Caco-2 (cell line): ENCODE results near the gene CMC2. TPM values are rescaled to one million over a fixed set of nuclear protein-coding genes. Genes with fewer than 3 reads are reported as not detected.

Source experiments
- BruUV-seq: library from RNA; stranded (reverse); fragments of 400-500 nt; replicated peaks from 2 replicates; lab custom pipeline; 2021; lab: Mats Ljungman, UMichigan
- CTCF ChIA-PET: fragments of 300-600 bp; sonication (Branson Sonifier 250); formaldehyde crosslinking; loops from one replicate; lab custom pipeline; 2022; ENCODE audit warnings: antibody characterized with exemption; lab: Charles Lee
- POLR2A ChIA-PET: fragments of 300-600 bp; sonication (Branson Sonifier 250); formaldehyde crosslinking; loops from one replicate; lab custom pipeline; 2022; ENCODE audit warnings: antibody characterized with exemption; lab: Charles Lee
- DNase-seq, 2 experiments: peaks; one replicate each; pipeline versions ENCODE4 v3.0.0 to v3.0.0-alpha.2; 2020 to 2022
- H3K27me3 ChIP-seq: replicated peaks from 2 replicates; pipeline ENCODE4 v1.6.0; 2011; ENCODE audit warnings: low read length; ENCODE audit not compliant: control insufficient read depth, insufficient read depth
- H3K36me3 ChIP-seq: 2 replicates; pipeline ENCODE4 v1.5.1; 2011; ENCODE audit warnings: low read length; ENCODE audit not compliant: control insufficient read depth, insufficient read depth
- H3K4me1 ChIP-seq: fragments of 250-450 bp; sonication (Bioruptor Pico); 2 replicates; pipeline ENCODE4 v1.5.1; 2020; ENCODE audit warnings: mild to moderate bottlenecking
- H3K4me3 ChIP-seq: 2 replicates; pipeline ENCODE4 v1.5.1; 2011; ENCODE audit warnings: low read depth, mild to moderate bottlenecking, control low read depth, low read length
- H3K9me3 ChIP-seq: fragments of 250-450 bp; sonication (Bioruptor Pico); 2 replicates; pipeline ENCODE4 v1.5.1; 2020; ENCODE audit warnings: mild to moderate bottlenecking, moderate library complexity
- H3K27ac Mint-ChIP-seq: one replicate; pipeline ENCODE4 v1.8.0; 2022; ENCODE audit warnings: mixed read lengths; ENCODE audit not compliant: unreplicated experiment
- H3K27me3 Mint-ChIP-seq: one replicate; pipeline ENCODE4 v1.8.0; 2022; ENCODE audit warnings: mixed read lengths; ENCODE audit not compliant: insufficient read depth, unreplicated experiment
- H3K36me3 Mint-ChIP-seq: one replicate; pipeline ENCODE4 v1.8.0; 2022; ENCODE audit warnings: mild to moderate bottlenecking, mixed read lengths; ENCODE audit not compliant: insufficient read depth, unreplicated experiment
- H3K4me1 Mint-ChIP-seq: one replicate; pipeline ENCODE4 v1.8.0; 2022; ENCODE audit warnings: low read depth, mixed read lengths; ENCODE audit not compliant: unreplicated experiment
- H3K4me3 Mint-ChIP-seq: one replicate; pipeline ENCODE4 v1.8.0; 2022; ENCODE audit warnings: mild to moderate bottlenecking, moderate library complexity, mixed read lengths; ENCODE audit not compliant: unreplicated experiment
- H3K9me3 Mint-ChIP-seq: one replicate; pipeline ENCODE4 v1.8.0; 2022; ENCODE audit warnings: mixed read lengths; ENCODE audit not compliant: unreplicated experiment
- CTCF ChIP-seq, 2 experiments: fragments of 200-600 bp in 1 of 2; IDR thresholded peaks; 1 replicate in 1 of 2; 2 replicates in 1 of 2; pipeline versions ENCODE4 v1.5.1 to v1.8.0; 2011 to 2022; ENCODE audit warnings: antibody characterized with exemption in 1 of 2, control low read depth in 1 of 2, inconsistent platforms in 1 of 2, low read depth in 1 of 2, low read length in 1 of 2, mild to moderate bottlenecking in 1 of 2, moderate library complexity in 1 of 2; ENCODE audit not compliant: insufficient read depth in 1 of 2, severe bottlenecking in 1 of 2, unreplicated experiment in 1 of 2
- intact Hi-C: fragments of 100-400 bp; cut with micrococcal nuclease; formaldehyde crosslinking; loops from one replicate; pipeline ENCODE4 v1.10.0; 2022; ENCODE audit not compliant: unreplicated experiment
- total RNA-seq: library from RNA; stranded (reverse); gene quantifications from 2 replicates; pipeline ENCODE4 v1.2.3, GENCODE V29; 2022

CMC2 gene
- total RNA-seq, 1 experiment from 2014 or later, result 94.1 TPM

GRCh38 chr16:80969114-80969484, 37.6 kb downstream of the CMC2 start:
- CTCF ChIA-PET, result interaction anchor here (1.0 kb wide), 2 partner anchors 38 to 67 kb away, joined by 3 to 5 read pairs; partner anchors contain the start of genes ATMIN, CENPN and CMC2
- no peak overlapping the region for H3K4me3 Mint-ChIP-seq
- H3K4me1 ChIP-seq, result peaks cover 7% of the 10 kb centered on the region; the same call in 1 of the 2 replicates
- no peaks in the 10 kb centered on the region for H3K27me3 Mint-ChIP-seq
- peaks cover 13% of the 10 kb centered on the region for H3K4me1 Mint-ChIP-seq
- BruUV-seq, result no TSS peak
- H3K9me3 Mint-ChIP-seq, result no peaks in the 10 kb centered on the region
- peaks cover 2% of the 10 kb centered on the region; the same call in 1 of the 2 replicates for H3K36me3 ChIP-seq
- H3K27me3 ChIP-seq, result no peaks in the 10 kb centered on the region
- no peak for DNase-seq
- POLR2A ChIA-PET, result no interaction called here
- intact Hi-C loops, result no loop called here
- peak overlapping the region; percentile 62 for H3K27ac Mint-ChIP-seq
- no peaks in the 10 kb centered on the region for H3K9me3 ChIP-seq
- H3K36me3 Mint-ChIP-seq, result peaks cover 38% of the 10 kb centered on the region
- no peak overlapping the region for H3K4me3 ChIP-seq
- no peak for TF ChIP-seq CTCF (IDR thresholded peaks at IDR 0.05; ENCODE audit: insufficient read depth in 1 of 2, low read depth in 1 of 2, low read length in 1 of 2, severe bottlenecking in 1 of 2, unreplicated experiment in 1 of 2)

GRCh38 chr16:80968386-80969113, 38.1 kb downstream of the CMC2 start:
- Mint-ChIP-seq H3K4me3 (no peak overlapping the region), H3K9me3 (no peaks in the 10 kb centered on the region), H3K27ac (peak overlapping the region; percentile 62), H3K36me3 (peaks cover 38% of the 10 kb centered on the region), H3K4me1 (peaks cover 13% of the 10 kb centered on the region), H3K27me3 (no peaks in the 10 kb centered on the region)
- H3K4me3 ChIP-seq, result no peak overlapping the region
- H3K27me3 ChIP-seq, result no peaks in the 10 kb centered on the region
- intact Hi-C loops, result no loop called here
- BruUV-seq, result no TSS peak
- ChIA-PET POLR2A (no interaction called here), CTCF (interaction anchor here (1.0 kb wide), 2 partner anchors 38 to 68 kb away, joined by 3 to 5 read pairs; partner anchors contain the start of genes ATMIN, CENPN and CMC2)
- no peaks in the 10 kb centered on the region; the same call in 1 of the 2 replicates for H3K36me3 ChIP-seq
- H3K9me3 ChIP-seq, result no peaks in the 10 kb centered on the region
- peaks cover 7% of the 10 kb centered on the region; the same call in 1 of the 2 replicates for H3K4me1 ChIP-seq
- no peak for DNase-seq
- no peak for TF ChIP-seq CTCF (IDR thresholded peaks at IDR 0.05; ENCODE audit: insufficient read depth in 1 of 2, low read depth in 1 of 2, low read length in 1 of 2, severe bottlenecking in 1 of 2, unreplicated experiment in 1 of 2)

DNA sequence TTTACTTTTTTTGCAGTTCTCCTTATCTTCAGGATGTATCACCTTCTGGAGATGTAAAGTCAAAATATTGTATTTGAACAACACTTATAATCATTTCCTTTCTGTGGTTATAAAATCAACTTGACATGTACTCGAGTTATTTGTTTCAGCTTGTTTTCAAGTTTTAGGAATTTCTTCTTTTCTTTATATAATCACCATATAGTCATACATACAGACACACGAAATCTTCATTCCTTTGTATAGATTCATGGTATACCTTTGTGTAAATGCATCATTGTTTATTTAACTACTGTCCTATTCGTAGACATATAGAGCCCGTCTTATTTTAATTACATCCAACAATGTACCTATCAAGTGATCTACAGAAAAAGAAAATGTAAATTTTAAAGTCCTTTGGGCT, 40.1 kb downstream of the CMC2 start:
- Histone ChIP-seq H3K27me3 (no peaks in the 10 kb centered on the region), H3K9me3 (no peaks in the 10 kb centered on the region), H3K4me1 (peaks cover 7% of the 10 kb centered on the region; the same call in 1 of the 2 replicates), H3K36me3 (no peaks in the 10 kb centered on the region; the same call in 1 of the 2 replicates), H3K4me3 (no peak overlapping the region)
- ChIA-PET POLR2A (no interaction called here), CTCF (interaction anchor here (1.1 kb wide), 1 partner anchor 8 kb away, joined by 3 read pairs; no protein-coding TSS in a partner anchor)
- H3K4me1 Mint-ChIP-seq, result peaks cover 13% of the 10 kb centered on the region
- peaks cover 38% of the 10 kb centered on the region for H3K36me3 Mint-ChIP-seq
- BruUV-seq, result no TSS peak
- TF ChIP-seq CTCF (IDR thresholded peaks at IDR 0.05; ENCODE audit: insufficient read depth in 1 of 2, low read depth in 1 of 2, low read length in 1 of 2, severe bottlenecking in 1 of 2, unreplicated experiment in 1 of 2), result no peak
- H3K27ac Mint-ChIP-seq, result no peak overlapping the region
- H3K27me3 Mint-ChIP-seq, result no peaks in the 10 kb centered on the region
- intact Hi-C loops, result no loop called here
- peaks cover 1% of the 10 kb centered on the region for H3K9me3 Mint-ChIP-seq
- no peak for DNase-seq
- no peak overlapping the region for H3K4me3 Mint-ChIP-seq
